Measurements from ENCODE around the gene SVIL.
"Not testable (repeated sequence)": the region's sequence is repeated elsewhere in the genome, so short reads cannot be mapped to it uniquely, and the experiment has no call there.

Gene SVIL

GRCh38 chr10:29535012-29535777 is 99.6 kb downstream of the SVIL start:
- DNase-seq = peak; percentile 5

GRCh38 chr10:29534590-29534989 is 100.2 kb downstream of the SVIL start:
- DNase-seq = no peak

- DNase-seq = no peak
These were observed 101.0 kb downstream of the SVIL start for GRCh38 chr10:29533696-29534285.

GRCh38 chr10:29533046-29533445 is 101.7 kb downstream of the SVIL start:
- no peak for DNase-seq

GRCh38 chr10:29532256-29532878 is 102.4 kb downstream of the SVIL start:
- no peak for DNase-seq

GRCh38 chr10:29530112-29530976 is 104.4 kb downstream of the SVIL start:
- no peak for DNase-seq

GRCh38 chr10:29529146-29529545 is 105.6 kb downstream of the SVIL start:
- DNase-seq = no peak

GRCh38 chr10:29525762-29526161 is 109.0 kb downstream of the SVIL start:
- no peak for DNase-seq

GRCh38 chr10:29524720-29525119 is 110.1 kb downstream of the SVIL start:
- DNase-seq = no peak

- DNase-seq = no peak
These were observed 110.5 kb downstream of the SVIL start for GRCh38 chr10:29524294-29524693.

- DNase-seq = no peak
These were observed 111.9 kb downstream of the SVIL start for GRCh38 chr10:29522918-29523317.

GRCh38 chr10:29522061-29522855 is 112.5 kb downstream of the SVIL start:
- no peak for DNase-seq

GRCh38 chr10:29519659-29520058 is 115.1 kb downstream of the SVIL start:
- no peak for DNase-seq

GRCh38 chr10:29517352-29517923 is 117.3 kb downstream of the SVIL start:
- peak; percentile 20 for DNase-seq

- not testable (repeated sequence) for DNase-seq
These were observed 118.3 kb downstream of the SVIL start for GRCh38 chr10:29516309-29516932.

- DNase-seq = not testable (repeated sequence)
These were observed 118.9 kb downstream of the SVIL start for GRCh38 chr10:29515879-29516278.

- not testable (repeated sequence) for DNase-seq
These were observed 119.7 kb downstream of the SVIL start for GRCh38 chr10:29515104-29515503.

GRCh38 chr10:29514306-29514705 is 120.5 kb downstream of the SVIL start:
- no peak for DNase-seq

GRCh38 chr10:29512425-29512974 is 122.3 kb downstream of the SVIL start:
- DNase-seq = no peak

- DNase-seq = not testable (repeated sequence)
These were observed 123.0 kb downstream of the SVIL start for GRCh38 chr10:29511806-29512205.

Data from stimulated activated CD4-positive, alpha-beta T cell treated with anti-CD3 and anti-CD28 coated beads, Interleukin-15, amount 100 ng/mL, for 24 hours (primary cell).